GM18520 (cell line): Measurements from ENCODE around the gene TWF1.
"Not testable (repeated sequence)": the region's sequence is repeated elsewhere in the genome, so short reads cannot be mapped to it uniquely, and the experiment has no call there.

Source experiments
- ATAC-seq: cut with Tn5 transposase; IDR thresholded peaks from one replicate; pipeline ENCODE4 v1.9.1; 2021; ENCODE audit not compliant: unreplicated experiment

The TWF1 gene

DNA sequence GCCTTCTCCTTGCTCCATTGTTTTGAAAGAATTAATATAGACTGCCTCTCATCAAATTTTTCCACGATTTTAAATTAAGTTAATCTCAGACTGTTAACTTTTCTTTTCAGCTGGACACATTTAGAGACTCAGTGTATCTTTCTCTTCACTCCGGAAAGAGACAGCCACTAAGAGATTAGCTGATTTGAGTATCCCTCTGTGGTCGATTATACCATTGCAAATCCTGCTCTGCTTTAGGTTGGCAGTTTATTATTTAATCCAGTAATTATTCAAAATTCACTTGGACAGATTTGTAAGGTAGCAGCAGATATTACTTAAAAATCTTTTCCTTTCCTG lies 588 bp upstream of the TWF1 start:
- no peak for ATAC-seq

DNA sequence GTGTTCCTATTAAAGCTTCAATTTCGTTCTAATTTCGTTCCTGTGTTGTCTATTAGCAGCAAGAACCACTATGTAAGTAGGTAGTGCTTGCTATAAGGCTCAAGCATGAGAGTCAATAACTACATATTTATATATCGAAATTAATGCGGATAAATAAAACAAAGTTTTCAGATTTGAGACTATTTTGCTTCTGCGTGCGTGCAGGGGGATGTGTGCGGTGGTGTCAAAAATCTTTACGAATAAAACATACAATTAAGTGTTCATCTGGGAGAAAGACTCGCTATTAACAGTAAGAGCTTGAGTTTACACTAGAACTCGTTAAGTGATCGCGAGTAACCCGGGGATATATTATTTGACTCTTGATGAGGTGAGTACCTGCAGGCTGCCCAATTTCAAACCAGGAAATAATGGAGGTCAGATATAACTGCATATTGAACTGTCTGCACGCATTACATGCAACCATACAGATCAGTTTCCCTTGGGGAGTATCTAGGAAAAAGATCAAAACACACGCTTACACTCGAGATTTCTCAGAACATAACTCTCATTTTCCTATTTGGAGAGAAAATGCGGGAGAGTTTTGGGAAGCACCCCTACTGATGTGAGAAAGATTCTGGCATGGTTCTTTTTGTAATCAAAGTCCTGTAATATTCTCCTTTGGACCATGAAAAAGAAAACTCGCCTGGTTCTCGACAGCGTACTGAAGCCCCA lies 813 bp downstream of the TWF1 start:
- ATAC-seq = no peak

DNA sequence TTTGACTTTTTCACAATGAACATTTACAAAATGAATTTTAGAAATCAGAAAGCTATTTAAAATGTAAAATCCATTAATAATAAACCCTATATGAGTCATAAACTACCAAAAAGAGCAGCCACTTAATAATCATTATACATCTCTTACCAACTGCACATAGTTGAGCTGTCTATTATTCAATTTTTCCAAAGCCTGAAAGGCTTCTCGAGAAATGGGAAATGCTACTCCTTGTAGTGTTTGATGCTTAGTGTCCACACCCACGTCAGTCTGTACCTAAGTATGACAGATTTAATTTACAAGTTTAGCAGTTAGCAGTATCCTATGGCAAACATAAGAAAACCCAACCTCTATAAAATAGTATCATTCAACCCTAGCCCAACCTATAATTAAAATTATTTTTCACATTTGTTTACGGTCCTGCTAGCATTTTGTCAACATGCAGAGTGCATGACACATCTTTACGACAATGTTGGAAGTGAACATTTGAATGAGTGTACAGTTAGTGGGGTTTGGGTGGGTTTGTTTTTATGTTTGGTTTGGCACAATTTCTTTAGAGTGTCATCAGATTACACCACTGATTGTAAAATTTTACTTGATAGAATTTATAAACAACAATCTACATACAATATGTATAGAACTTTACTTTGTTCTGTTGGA lies 8.4 kb downstream of the TWF1 start:
- ATAC-seq = no peak

DNA sequence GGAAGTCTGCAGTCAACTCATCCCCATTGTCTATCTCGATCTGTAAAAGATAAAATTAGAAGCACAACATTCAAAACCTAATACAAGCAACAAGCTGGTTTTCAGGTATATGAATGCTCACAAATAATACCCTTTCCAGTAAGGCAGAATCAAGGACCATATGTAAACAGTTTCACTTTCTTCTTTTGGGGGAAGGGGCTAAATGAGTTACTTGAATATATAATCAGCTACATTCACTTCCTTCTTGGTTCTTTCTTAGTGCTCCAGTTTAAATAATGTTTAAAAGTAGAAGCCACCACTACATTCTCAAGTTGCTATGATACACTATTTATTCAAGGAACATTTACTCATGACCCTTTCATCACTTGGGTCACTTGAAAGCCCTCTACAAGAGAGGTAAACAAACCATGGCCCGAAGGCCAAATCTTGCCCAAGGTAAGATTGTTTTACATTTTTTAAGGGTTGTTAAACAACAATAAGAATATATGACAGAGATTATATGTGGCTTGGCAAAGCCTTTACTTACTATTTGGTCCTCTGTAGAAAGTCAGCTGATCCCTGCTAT lies 10.3 kb downstream of the TWF1 start:
- no peak for ATAC-seq

DNA sequence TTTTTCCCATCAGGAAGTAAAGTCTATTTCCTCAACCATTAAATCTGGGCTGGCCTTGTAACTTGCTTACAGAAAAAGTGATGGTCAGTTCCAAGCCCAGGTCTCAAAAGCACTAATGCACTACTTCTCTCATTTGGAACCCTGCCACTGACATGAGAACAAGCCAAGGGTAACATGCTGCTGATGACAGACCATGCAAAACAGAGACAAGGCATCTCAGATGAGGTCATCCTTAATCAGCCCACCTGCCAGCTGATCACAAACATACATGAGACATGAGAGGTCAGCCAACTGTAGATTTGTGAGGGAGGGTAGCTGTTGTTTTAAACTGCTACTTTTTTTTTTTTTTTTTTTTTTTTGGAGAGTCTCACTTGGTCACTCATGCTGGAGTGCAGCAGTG lies 16.2 kb downstream of the TWF1 start:
- ATAC-seq = no peak

DNA sequence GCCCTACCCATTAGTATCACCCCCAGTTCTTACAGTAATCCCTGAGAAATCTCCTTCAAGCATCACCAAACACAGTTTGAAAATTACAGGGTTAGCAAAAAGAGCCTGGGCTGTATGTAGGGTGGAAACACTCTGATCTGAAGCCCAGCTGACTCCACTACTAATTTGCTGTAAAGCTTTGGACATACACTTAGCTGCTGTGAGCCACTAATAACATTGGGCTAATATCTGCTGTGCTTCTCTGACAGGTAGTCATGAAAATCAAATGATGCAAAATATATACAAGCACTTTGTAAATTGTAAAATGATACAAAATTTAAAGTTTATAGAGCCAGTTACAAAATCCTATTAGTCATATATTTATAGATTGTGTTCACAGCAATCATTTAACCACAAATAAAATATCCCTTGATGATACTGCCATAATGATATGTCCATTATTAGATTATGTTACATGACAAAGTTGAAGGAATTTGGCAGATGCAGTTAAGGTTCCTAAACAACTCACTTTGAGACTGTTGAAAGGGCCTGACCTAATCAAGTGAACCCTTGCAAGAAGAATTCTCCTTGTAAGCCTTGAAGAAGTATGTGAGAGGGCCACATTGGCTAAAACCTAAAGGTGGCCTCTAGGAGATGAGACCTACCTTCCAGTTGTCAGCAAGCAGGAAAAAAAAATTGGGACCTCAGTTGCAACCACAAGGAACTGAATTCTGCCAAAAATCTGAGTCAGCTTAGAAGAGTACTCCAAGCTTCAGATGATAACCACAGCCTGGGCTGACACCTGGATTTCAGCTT lies 19.0 kb downstream of the TWF1 start:
- no peak for ATAC-seq

DNA sequence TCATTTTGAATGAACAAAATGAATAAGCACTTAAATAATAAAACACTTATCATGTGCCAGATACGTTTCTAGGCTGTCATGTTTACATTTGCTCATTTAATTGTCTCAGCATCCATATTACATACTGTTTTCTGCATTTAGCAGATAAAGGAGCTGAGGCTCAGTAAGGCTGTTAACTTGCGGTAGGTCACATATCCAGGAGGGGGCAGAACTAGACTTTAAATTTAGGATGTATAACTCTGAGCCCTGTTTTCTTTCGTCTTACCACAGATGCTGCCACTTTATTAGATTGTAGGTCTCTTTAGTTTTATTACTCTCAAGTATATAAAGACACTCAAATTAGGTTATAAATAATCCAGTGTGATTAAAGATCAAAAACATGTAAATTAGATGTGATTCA lies 29.6 kb downstream of the TWF1 start:
- ATAC-seq = no peak

DNA sequence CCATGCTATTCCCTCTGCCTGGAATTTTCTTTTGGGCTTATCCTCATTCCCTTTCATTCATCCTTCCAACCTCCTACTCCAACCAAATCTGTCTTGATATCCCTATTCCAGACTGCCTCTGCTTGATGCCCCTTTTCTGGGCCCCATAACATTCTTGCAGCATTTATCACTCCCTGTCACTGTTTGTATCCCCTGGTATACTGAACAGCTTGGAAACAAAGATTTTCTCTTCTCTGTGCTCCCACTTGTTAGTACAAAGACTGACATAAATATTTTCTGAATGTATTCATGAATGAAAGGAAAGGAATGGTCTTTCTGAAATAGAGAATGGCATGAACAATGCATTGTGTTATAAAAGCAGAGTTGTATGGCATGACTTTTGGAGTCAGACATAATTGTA lies 39.8 kb downstream of the TWF1 start:
- ATAC-seq = no peak

DNA sequence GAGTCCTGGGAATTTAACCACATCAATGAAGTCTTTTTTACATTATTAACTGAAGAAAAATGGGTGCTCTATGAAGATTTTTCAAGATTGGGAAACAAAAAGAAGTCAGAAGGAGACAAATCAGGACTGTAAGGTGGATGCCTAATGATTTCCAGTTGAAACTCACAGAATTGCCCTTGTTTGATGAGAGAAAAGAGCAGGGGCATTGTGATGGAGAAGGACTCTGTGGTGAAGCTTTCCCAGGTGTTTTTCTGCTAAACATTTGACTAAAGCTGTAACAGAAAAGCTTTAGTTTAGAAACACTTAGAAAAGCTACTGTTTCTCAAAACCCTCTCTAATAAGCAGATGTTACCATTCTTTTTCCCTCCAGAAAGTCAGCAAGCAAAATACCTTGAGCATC lies 41.6 kb downstream of the TWF1 start:
- no peak for ATAC-seq

DNA sequence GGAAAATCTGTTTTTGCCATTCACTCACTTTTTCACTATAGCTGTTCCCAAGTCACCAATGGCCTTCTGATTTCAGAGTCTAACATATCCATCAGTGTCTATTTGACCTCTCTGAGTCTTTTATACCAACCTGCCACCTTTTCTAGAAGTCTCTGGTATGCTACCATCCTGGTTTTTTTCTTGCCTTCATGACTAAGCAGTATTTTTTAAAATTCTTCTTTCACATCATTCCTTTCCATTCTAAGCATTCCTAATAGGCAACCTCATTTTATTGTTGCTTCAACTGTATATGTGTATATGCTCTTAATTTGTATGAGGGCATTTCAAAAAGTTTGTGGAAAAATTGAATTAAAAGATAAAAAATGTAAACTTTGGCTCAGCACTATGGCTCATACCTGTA lies 42.3 kb downstream of the TWF1 start:
- ATAC-seq = no peak

DNA sequence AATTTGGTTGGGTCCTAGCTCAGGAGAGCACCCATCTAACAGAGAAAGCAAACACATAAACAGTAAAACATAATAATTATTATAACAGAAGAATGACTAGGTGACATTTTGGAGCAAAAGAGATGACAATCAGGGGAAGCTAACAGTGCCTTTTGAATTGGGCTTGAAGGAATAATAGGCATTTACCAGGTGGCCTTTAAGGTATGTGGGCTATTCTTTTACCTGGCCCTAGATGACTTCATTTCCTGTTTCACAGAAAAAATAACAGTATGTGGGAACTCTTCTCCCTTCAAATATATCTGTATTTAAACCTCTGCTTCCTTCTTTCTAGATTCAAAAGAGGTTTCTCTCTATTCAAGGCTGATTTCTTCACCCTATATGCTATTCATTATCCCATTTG lies 43.5 kb downstream of the TWF1 start:
- ATAC-seq = no peak

DNA sequence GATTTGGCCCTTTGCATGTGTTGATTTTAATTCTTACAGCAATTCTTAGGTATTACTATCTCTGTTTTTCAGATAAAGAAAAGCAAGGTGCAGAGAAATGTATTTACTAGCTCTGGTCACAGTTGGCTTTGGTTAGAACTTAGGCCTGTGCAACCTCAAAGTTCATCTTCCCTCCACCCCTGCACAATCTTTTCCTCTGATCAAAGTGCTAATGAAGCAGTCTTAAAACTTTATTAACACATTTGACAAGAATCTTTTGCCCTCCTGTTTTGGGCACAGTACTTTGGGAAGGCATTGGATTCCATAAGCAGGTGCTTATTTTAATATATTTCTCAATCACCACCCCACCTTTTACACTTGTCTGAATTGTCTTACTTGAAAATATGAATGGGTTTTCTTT lies 44.6 kb downstream of the TWF1 start:
- no peak for ATAC-seq

DNA sequence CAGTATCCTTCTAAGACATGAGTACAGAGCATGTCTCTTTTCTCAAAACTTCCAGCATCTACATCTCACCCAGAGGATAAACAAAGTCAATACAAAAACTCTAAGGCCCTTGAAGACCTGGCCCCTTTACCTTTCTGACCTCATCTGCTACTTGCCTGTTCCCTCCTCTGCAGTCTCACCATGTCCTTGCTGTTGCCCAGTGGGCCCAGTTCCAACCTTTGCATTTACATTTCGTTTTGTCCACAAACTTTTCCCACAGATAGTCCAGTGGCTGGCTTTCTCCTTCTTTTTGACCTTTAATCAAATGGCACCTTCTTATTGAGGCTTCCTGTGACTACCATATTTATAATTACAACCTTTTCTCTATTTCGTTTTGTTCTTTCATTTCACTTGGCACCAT lies 45.7 kb downstream of the TWF1 start:
- no peak for ATAC-seq

DNA sequence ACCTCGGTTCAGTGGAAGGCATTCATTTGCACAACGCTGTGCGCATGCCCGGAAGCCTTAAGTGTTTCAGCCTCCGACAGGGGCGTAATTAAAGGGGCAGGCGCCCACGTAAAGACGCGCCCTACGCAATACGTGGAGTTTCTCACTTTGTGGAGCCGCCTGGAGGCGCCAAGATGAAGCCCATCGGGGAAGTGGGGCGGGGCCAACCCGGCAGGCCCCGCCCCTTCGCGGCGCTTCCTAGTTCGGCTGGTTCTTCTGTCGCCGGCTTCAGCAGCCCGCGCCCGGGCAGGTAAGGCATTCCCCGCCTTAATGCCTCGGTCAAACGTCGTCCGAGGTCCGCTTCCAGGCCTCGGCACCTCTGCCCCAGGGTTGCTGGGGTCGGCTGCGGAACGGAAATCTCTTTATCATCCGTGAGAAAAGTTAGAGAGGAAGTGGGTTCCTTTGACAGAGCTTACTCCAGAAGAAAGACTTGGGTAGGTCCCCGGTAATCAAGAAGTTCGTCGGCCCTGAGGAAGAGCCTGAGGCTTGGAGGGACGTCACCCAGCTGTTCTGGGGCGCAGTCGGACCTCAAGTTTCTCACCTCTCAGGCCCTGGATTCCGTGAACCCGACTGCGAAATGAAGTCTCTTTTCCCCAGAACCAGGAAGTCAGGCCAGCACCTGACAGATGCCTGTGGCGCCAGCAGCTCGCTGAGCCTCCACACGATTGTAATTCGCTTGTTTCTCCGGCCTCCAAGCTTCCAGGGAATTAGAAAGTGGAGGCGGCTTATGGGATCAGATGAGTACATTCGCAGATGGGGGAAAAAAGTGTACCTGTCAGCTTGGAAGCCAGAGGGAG lies 47.2 kb downstream of the TWF1 start, which contains the start of the genes IRAK4 and PUS7L:
Gene IRAK4, plus strand, starts transcription at position 224 of the 836 bp plus-strand sequence. CDS start 9,161 bp downstream, outside the sequence.
Gene PUS7L, minus strand, starts transcription at position 63 of the 836 bp plus-strand sequence. CDS start 3,545 bp downstream, outside the sequence.
- peak; percentile 98 for ATAC-seq

DNA sequence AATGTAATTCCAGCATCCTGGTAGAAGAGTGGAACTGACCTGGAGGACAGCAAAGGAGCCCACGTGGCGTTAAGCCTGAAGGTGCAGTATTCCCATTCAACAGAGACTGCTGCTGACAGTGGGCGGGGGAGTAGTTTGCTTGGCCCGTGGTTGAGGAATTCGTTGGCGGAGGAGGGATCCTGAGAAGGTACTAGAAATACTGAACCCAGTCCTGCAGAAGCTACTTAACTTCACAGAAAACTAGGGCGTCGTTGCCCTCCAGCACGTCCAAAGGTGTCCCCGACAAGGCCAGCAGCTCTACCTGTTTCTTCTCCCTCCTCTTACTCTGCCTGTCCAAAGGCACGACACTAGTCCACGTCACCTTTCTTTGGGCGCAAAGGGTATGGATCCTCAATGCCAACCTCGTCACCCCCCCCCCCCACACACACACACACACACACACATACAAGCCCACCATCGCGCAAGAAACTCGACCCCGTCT lies 47.8 kb downstream of the TWF1 start:
- no peak for ATAC-seq

DNA sequence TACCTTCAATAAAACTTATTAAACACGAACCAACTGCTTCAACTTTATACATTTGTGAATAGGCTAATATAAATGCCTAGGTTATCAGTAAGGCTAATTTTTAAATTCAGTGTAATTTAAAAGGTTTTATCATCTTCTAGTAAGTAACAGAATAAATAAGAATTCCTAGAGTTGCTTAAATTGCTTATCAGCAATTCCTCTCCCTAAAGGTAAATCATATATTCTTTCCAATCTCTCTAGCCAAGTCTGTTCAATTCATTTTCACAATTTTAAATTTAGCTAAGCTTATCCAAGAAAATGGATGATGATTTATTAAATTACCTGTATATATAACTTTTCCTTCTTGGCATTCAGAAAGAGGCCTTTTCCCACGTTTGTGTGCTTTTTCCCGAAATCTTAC lies 52.1 kb downstream of the TWF1 start:
- no peak for ATAC-seq

DNA sequence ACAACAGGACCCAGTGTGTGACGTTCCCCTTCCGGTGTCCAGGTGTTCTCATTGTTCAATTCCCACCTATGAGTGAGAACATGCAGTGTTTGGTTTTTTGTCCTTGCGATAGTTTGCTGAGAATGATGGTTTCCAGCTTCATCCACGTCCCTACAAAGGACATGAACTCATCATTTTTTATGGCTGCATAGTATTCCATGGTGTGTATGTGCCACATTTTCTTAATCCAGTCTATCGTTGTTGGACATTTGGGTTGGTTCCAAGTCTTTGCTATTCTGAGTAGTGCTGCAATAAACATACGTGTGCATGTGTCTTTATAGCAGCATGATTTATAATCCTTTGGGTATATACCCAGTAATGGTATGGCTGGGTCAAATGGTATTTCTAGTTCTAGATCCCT lies 54.8 kb downstream of the TWF1 start:
- not testable (repeated sequence) for ATAC-seq

DNA sequence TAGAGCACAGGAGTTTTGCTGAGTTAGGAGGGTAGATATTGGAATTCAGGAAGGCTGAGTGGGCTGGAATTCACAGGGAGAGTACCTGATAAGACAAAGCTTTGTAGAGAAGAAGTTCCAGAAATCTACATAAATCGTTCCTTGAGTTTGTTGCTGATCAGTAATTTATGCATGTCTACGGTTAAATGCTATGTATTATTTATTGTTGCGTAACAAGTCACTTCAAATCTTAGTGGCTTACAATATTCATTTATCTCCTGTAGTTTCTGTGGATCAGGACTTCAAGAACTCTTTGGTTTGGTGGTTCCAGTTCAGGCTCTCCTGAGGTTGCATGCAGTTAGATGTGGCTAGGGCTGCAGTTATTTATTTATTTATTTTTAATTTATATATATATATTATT lies 55.3 kb downstream of the TWF1 start:
- no peak for ATAC-seq

DNA sequence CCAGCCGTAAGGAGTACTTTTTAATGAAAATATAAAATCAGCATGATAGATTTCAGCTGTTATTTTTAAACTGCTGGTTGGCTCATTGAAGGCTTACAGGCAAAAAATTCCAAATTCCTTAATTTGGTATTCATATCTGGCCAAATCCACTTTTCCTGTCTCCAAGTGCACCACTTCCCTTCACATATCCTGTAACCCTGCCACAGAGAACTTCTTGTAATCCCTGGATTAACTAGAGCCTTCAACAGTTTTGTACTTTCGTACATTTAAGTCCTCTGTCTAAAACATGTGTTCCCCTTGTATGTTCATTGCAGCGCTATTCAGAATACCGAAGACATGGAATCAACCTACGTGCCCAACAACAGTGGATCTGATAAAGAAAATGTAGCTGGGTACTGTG lies 57.1 kb downstream of the TWF1 start:
- ATAC-seq = no peak

DNA sequence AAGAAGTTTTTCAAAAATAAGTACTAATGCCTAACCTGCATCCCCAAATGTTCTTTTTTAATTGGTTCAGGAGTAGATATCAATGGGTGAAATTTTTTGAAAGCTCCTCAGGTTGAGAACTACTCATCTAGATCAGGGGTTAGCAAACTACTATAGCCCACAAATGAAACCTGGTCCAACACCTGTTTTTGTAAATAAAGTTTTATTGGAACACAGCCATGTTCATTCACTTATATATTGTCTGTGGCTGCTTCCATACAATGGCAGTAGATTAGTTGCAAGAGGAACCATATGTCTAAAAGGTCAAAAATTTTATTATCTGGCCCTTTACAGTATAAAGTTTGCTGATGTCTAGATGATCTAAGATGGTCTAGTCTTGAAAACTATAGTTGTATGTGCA lies 61.3 kb downstream of the TWF1 start:
- no peak for ATAC-seq
